ENCODE data around the gene TMEM11.

DNA sequence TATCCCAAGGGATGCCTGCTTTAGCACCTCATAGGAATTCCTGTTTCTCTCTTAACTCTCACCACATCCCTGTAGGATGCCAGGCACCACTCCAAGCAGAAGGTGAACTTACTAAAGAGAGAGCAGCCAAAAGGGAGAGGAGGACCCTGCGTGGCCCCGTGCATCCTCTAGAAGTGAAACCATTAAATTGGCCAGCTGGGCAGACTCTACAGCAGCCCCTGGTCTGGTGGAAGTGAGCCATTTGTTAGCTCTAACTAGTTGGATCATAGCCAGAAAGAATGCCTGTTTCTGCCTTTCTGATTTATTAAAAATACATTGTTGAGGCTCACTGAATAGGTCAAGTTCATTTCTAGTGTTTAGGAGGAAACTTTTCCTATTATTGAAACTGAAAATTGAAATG is 22.3 kb downstream of the TMEM11 start:
- TF ChIP-seq, protein P1, sequence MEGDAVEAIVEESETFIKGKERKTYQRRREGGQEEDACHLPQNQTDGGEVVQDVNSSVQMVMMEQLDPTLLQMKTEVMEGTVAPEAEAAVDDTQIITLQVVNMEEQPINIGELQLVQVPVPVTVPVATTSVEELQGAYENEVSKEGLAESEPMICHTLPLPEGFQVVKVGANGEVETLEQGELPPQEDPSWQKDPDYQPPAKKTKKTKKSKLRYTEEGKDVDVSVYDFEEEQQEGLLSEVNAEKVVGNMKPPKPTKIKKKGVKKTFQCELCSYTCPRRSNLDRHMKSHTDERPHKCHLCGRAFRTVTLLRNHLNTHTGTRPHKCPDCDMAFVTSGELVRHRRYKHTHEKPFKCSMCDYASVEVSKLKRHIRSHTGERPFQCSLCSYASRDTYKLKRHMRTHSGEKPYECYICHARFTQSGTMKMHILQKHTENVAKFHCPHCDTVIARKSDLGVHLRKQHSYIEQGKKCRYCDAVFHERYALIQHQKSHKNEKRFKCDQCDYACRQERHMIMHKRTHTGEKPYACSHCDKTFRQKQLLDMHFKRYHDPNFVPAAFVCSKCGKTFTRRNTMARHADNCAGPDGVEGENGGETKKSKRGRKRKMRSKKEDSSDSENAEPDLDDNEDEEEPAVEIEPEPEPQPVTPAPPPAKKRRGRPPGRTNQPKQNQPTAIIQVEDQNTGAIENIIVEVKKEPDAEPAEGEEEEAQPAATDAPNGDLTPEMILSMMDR (IDR thresholded peaks at IDR 0.05 in 4 of 5, conservative IDR thresholded peaks at IDR 0.05 in 1 of 5): no peak
- no peak for TF ChIP-seq POLR2A (IDR thresholded peaks at IDR 0.05)
